ENCODE results near the gene DNAJC10. TPM values are rescaled to one million over a fixed set of nuclear protein-coding genes. Genes with fewer than 3 reads are reported as not detected.

DNAJC10 gene
- total and polyA plus RNA-seq, 2 donors (not counting 3 experiments of a cell fraction or from before 2014, with no cell fraction given) = 45.1 to 201 TPM

- no peak for DNase-seq (ENCODE audit: low read depth, low spot score)
- no peak for FAIRE-seq
- H3K27me3 ChIP-seq (ENCODE audit: control insufficient read depth in 2 of 2, insufficient read depth in 2 of 2, low read length in 2 of 2) = no peaks in the 10 kb centered on the region
- ChIA-PET CTCF (no interaction called here), POLR2A (no interaction called here)
- H3K9me3 ChIP-seq (replicated peaks; ENCODE audit: control insufficient read depth, insufficient read depth, low read length) = no peaks in the 10 kb centered on the region
- no peak for TF ChIP-seq JUN (IDR thresholded peaks at IDR 0.05; ENCODE audit: borderline replicate concordance, insufficient read depth, insufficient read length, low read depth)
- TF ChIP-seq EZH2 (IDR thresholded peaks at IDR 0.05; ENCODE audit: borderline replicate concordance, low read depth, low read length, severe bottlenecking) = no peak
- TF ChIP-seq CTCF (IDR thresholded peaks at IDR 0.05; ENCODE audit: extremely low read depth in 1 of 2, insufficient read depth in 1 of 2, low read depth in 1 of 2, low read length in 2 of 2) = no peak
- TF ChIP-seq MYC (IDR thresholded peaks at IDR 0.05; ENCODE audit: low read depth, low read length) = no peak
- no peak for TF ChIP-seq GATA2 (IDR thresholded peaks at IDR 0.05; ENCODE audit: insufficient read depth, insufficient read length, low read depth, low read length)
- no peak for TF ChIP-seq POLR2A (IDR thresholded peaks at IDR 0.05; ENCODE audit: low read depth, low read length)
- no peak for TF ChIP-seq POLR2AphosphoS5 (IDR thresholded peaks at IDR 0.05; ENCODE audit: insufficient read depth, low read depth, low read length)
- TF ChIP-seq FOS (IDR thresholded peaks at IDR 0.05; ENCODE audit: borderline replicate concordance, insufficient read depth, low read length) = no peak
- TF ChIP-seq MAX (IDR thresholded peaks at IDR 0.05; ENCODE audit: insufficient read depth, insufficient read length) = no peak
- H3K4me2 ChIP-seq (ENCODE audit: insufficient read depth, low read length) = no peak overlapping the region
- H4K20me1 ChIP-seq (replicated peaks; ENCODE audit: control insufficient read depth, extremely low read depth, insufficient read depth, low read length) = no peaks in the 10 kb centered on the region
- H3K27ac ChIP-seq (ENCODE audit: insufficient read depth, low read depth, low read length) = no peak overlapping the region
- no peaks in the 10 kb centered on the region for H3K79me2 ChIP-seq (ENCODE audit: control insufficient read depth, insufficient read depth, low read length)
- no peaks in the 10 kb centered on the region for H3K4me1 ChIP-seq (ENCODE audit: control insufficient read depth, extremely low read depth, insufficient read depth, low read length)
- no TSS peak for BruUV-seq (replicated peaks)
- H3K9me1 ChIP-seq (replicated peaks; ENCODE audit: control insufficient read depth, extremely low read depth, insufficient read depth, low read length) = no peaks in the 10 kb centered on the region
- dilution Hi-C loops (cut with MboI; ENCODE audit: extremely low pct_ligation_motif_present, low sequenced_read_pairs) = no loop called here
- no peak overlapping the region for H2AFZ ChIP-seq (ENCODE audit: low read depth, low read length)
- H3K36me3 ChIP-seq (ENCODE audit: control insufficient read depth in 2 of 2, extremely low read depth in 1 of 2, insufficient read depth in 2 of 2, low read length in 2 of 2) = no peaks in the 10 kb centered on the region
- no peak overlapping the region for H3K4me3 ChIP-seq (replicated peaks in 1 of 3; ENCODE audit: insufficient read depth in 1 of 3, low read depth in 1 of 3, low read length in 3 of 3)
- intact Hi-C loops (cut with micrococcal nuclease) = no loop called here
- H3K9ac ChIP-seq (replicated peaks; ENCODE audit: extremely low read depth, insufficient read depth, low read length) = no peak overlapping the region
Measured at GRCh38 chr2:182694189-182694588, 21.9 kb upstream of the DNAJC10 start.
